Measurements from ENCODE around the gene CTCFL. TPM values are rescaled to one million over a fixed set of nuclear protein-coding genes. Genes with fewer than 3 reads are reported as not detected.

CTCFL gene
- polyA plus RNA-seq, 3 donors: 1.4 to 3.4 (median 2.2) TPM

DNA sequence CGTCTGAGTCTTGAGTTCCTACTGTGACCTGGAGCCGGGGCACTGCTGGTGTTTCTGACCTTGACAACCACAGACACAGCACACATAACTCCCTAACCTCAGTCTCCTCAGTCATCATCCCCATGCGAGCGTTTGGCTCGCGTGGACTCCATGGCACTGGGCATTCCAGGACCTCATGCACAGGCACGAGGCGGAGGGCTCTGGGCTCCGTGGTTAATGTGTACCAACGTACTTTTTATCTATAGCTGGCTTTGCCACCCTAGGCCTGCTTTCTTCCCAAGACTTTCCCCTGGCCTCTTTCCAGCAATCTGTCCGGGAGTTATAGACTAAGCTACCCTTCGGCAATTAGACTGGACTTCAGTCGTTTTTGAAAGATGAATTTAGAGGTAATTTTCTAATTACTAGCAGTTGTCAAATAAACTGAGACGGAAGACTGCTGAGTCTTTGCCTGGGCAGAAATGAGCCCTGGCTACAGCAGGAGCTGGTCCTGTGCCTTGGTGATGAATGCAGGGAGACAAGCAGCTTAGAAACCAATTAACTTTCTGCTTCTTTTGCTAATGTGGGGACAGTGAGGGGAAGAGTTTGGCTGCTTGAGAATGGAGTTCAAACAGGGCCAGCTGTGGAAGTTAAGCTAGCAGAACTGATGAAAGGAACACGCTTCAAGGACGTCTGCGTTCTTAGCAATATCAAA lies 16.1 kb upstream of the CTCFL start:
- DNase-seq (ENCODE audit: low read depth in 3 of 3, low spot score in 2 of 3): no peak

DNA sequence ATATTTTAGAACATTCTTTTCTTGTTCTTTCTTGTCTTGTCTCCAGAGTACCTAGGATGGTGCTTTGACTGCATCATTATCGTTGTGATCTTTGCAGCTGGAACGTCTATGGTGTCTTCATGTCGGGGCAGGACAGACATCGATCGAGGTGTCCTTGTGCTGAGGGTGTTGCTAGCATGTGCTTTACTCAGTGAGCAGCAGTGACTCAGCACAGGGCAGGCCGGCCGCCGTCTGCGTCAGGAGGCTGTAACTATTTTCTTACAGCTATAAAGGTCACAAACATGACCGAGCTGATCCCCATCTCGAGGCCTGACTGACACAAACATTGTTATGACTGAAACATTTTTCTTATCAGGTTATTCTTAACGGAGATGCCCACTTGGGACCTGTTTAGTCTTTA lies 14.9 kb upstream of the CTCFL start:
- DNase-seq (ENCODE audit: low read depth in 3 of 3, low spot score in 2 of 3): no peak

DNA sequence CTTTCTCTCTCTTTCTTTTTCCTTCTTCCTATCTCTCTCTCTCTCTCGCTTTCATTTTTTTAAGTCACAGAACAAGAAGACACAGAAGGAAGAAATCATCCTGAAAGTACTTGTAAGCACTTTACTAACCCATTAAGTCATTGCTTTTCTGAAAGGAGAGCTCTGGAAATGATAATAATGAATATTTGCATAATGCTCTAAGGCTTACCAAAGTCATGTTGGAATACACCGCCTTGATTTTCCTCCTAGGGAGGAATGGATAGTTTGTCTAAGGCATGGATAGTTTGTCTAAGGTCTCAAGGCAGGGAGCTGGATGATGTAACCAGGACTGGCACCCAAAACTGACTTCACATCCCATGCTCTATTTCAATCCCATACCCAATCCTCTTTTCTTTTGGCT lies 12.9 kb upstream of the CTCFL start:
- no peak for DNase-seq (ENCODE audit: low read depth in 3 of 3, low spot score in 2 of 3)

DNA sequence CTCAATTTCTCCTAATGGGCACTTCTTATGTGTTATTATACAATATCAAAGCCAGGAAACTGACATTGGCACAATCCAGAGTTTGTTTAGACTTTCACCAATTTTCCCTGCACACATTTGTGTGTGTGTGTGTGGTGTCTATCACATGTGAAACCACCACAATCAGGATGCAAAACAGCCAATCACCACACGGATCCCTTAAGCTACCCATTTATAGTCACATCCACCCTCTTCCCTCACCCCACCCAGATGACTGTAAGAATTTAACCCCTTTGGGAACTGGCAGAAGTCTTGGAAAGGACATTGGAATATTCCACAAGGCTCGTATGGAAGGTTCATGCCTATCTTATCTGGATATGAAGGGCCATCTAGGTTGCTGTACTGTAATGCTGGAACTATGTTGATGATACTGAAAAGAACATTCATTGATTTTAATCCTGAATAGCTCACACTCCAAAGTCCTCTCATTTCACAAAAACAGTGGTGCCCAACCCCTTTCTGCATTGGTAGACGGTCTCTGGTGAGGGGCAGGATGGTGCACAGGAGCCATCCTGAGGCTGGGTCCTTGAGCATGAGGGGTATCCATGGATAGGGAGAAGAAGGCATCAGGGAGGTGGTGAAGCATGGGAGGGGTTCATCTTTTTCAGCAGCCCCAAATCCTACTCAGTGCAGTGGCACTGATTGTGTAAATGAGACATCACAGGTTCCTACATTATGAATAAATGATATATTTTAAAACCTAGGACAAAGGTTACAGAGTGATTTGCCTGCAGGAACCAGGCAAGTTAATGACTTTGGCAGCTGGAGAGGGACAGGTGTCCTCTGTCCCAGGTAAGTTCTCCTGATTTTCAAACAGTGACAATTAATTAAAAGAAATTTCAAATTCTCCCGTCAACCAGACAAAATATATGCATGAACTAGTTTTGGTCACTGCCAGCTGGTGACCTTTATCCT lies 12.1 kb upstream of the CTCFL start:
- DNase-seq (ENCODE audit: low read depth in 3 of 3, low spot score in 2 of 3): no peak

DNA sequence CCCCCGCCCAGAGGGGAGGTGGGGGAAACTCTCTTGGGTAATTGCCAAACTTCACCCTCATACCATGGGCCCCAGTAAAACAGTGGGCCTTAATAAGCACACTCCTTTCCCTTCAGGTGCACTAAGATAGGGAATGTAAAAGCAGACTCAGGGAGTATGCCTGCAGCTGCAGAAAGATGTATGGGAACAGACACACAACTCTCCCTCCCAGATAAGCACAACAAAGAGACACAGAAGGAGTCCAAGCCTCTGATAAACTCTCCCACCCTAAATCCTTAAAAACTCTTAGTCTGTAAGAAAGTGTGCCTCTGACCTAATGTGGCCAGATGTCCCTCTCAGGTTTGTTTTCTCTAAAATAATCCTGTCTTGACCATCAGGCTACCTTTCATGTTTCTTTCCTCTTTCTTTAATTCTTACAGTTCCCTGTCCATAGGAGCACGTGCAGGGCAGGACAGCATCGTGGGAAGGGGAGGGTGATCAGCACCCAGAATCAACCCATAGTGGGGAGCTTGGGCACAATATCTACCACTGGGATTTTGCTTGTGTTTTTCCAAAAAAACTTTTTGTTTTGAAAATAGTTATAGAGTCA lies 11.3 kb upstream of the CTCFL start:
- no peak for DNase-seq (ENCODE audit: low read depth in 3 of 3, low spot score in 2 of 3)

DNA sequence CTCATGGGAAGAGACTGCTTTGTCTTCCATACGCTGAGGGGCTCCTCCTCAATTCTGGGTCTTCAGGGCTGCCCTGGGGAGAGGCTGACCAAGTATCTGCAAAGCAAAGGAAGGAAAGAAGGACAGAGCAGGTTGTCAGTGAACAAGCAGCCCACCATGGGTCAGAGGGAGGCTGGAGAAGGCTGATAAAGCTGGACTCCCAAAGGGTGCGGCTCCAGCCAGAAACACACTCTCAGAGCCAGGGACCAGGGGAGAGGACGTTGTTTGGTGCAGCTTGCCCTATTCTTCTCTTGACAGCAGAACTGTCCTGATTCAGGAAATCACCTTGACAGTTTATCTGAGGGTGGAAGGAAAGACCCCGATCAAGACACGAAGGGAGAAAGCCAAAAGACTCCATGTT lies 10.4 kb upstream of the CTCFL start:
- DNase-seq (ENCODE audit: low read depth in 3 of 3, low spot score in 2 of 3): no peak

DNA sequence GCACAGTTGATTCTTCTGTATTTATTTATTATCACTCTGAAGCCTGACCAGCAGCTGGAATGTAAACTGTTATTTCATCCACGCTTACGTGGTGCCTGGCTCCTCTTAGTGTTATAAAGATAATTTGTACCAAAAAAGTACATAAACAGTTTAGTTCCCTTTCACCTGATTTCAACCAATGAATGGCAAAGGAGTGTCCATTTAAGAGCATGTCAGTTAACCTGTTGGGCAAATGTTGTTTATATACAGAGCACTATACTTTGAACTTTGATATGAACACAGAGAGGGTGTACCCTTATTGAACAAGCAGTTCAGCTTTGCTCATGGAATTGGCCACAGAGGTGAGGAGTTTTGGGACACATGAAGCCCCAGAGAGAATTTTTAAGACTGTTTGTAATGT lies 7.2 kb upstream of the CTCFL start:
- no peak for DNase-seq (ENCODE audit: low read depth in 3 of 3, low spot score in 2 of 3)

DNA sequence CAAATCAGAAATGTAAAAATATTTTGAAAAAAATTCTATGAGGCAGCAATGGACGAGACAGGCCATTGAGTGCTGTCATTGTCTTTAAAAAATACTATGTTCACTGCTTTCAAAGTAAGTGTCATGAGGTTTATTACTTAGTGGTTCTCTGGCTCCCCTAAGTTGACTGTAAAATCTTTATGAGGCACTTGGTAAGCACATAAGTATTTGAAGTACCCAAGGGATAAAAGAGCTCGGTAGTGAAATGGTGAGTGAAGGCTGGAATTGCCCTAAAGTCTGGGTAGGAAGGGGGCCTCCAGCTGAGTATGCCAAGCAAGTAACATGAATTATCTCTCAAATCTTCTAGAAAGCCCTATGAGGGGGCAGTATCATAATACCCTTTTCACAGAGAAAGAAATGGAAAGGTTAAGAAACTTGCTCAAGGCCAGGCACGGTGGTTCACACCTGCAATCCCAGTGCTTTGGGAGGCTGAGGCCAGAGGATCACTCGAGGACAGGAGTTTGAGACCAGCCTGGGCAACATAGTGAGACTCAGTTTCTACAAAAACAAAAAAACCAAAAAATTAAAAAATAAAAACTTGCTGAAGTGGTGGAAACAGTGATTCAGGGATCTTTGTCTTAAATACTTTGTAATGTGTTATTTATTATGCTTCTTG lies 5.5 kb upstream of the CTCFL start:
- no peak for DNase-seq (ENCODE audit: low read depth in 3 of 3, low spot score in 2 of 3)

DNA sequence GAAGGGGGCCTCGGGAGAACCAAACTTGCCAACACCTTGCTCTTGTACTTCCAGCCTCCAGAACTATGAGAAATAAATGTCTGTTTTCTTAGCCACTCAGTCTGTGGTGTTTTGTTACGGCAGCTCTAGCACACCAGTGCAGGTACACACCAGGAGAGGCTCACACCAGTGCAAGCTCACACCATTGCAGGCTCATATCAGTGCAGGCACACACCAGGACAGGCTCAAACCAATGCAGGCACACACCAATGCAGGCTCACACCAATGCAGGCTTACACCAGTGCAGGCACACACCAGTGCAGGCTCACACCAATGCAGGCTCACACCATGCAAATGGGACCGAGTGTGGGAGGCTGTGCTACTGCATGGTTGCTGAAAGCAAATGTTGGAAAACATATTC lies 4.9 kb upstream of the CTCFL start:
- DNase-seq (ENCODE audit: low read depth in 3 of 3, low spot score in 2 of 3): no peak

DNA sequence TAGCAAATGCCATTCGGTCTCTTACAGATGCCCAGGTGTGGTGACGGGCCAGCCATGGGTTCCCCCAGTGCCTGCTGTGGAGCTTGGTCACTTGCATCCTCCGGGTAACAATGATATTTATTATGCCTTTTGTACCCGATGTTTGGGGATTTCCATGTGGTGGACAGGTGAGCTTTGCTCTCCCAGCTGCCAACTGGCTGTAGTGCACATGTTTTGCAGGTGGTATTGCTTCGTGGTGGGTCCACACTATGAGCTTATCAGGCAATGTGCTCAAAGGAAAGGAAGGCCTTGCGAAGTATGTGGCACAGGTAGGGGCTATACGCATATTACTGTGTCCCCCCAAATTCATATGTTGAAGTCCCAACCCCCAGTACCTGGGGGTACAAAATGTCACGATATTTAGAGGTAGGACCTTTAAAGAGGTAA lies 4.2 kb upstream of the CTCFL start:
- DNase-seq (ENCODE audit: low read depth in 3 of 3, low spot score in 2 of 3): no peak

DNA sequence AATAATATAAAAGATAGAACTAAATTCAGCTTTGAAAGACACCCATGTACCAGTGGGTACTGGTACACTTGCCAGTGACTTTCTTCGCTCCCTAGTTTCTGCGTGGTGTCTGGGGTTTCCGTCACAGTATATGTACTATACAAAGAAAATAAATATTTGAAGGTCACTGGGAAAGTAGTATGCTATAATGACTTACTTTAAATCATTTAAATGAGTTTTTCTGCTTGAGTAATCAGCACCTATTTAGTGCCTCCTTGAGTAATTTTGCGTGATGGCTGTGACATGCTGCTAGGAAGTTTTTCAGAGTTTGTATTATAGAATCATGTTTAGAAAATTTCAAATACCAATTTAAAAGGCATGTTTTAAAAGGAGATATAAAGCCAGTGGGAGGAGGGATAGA lies 3.2 kb upstream of the CTCFL start:
- no peak for DNase-seq (ENCODE audit: low read depth in 3 of 3, low spot score in 2 of 3)

DNA sequence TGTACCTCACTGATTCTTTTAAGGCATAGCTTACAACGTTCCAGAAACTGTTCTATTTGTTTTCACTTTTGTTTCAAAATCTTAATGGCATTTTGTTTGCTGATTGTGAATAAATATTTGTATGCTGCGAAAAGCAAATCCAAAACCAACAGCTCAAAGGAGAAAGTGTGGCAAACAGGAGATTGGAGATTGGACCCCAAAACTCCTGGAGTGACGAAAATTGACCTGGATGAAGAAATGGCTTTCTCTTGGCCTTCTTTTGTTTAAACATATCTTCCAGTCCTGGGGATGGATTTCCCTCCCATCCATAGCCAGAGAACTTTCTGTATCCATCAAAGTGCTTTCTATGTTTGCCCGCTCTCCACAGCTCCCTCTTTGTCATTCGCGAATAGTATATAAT lies 2.8 kb upstream of the CTCFL start:
- DNase-seq (ENCODE audit: low read depth in 3 of 3, low spot score in 2 of 3): no peak

DNA sequence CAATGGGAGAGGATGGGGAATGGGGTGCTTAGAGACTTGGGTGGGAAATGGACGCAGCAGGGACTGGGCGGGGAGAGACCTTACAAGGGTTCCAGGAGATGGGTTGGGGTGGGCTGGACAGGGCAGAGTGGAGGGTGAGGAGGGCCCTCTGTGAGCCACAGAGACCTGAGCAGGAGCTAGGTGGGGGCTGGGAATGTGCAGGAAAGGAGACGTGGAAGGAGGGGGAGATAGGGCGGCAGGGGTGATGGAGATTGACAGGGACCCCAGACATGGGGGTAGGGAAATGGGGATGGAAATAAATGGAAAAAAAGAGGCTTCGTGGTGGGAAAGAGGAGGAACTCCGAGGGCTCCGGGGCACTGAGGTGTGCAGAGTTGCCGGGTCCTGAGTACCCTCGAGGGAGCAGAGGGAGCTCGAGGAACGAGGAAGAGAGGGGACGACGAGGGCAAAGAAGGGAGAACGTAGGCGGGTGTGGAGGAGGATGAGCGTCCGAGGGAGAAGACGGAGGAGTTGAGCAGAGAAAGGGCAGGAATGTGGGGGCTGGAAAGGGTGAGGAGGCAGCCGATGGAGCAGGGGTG lies 2.0 kb upstream of the CTCFL start:
- DNase-seq (ENCODE audit: low read depth in 3 of 3, low spot score in 2 of 3): no peak

DNA sequence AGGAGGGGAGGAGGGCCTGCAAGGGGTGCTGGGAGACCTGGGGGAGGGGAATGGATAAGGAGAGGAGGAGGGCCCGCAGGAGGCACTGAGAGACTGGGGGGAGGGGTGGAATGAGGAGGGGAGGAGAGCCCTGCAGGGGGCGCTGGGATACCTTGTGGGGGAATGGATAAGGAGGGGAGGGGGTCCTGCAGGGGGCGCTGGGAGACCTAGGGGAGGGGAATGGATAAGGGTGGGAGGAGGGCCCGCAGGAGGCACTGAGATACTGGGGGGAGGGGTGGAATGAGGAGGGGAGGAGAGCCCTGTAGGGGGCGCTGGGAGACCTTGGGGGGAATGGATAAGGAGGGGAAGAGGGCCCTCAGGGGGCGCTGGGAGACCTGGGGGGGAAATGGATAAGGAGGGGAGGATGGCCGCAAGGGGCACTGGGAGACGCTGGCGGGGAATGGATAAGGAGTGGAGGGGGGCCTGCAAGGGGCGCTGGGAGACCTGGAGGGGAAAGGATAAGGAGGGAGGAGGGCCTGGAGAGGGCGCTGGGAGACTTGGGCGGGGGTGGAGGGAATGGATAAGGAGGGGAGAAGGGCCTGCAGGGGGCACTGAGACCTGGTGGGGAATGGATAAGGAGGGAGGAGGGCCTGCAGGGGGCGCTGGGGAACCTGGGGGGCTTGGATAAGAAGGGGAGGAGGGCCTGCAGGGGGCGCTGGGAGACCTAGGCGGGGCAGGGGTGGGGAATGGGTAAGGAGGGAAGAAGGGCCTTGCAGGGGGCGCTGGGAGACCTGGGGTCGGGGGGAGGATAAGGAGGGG lies 1.3 kb upstream of the CTCFL start:
- DNase-seq (ENCODE audit: low read depth in 3 of 3, low spot score in 2 of 3): no peak

DNA sequence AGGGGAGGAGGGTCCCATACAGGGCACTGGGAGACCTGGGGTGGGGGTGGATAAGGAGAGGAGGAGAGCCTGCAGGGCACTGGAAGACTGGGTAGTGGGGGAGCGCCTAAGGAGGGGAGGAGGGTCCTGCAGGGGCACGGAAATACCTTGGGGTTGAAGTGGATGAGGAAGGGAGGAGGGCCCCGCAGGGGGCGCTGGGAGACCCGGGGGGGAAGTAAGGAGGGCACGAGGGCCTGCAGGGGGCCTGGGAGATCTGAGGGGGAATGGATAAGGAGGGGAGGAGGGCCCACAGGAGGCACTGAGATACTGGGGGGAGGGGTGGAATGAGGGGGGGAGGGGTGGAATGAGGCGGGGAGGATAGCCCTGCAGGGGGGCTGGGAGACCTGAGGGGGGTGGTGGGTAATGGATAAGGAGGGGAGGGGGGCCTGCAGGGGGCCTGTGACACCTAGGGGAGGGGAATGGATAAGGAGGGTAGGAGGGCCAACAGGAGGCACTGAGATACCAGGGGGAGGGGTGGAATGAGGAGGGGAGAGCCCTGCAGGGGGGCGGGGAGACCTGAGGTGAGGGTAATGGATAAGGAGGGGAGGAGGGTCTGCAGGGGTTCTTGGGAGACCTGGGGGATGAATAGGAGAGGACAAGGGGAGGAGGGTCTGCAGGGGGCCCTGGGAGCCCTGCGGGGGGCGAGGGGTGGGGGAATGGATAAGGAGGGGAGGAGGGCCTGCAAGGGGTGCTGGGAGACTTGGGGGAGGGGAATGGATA lies 567 bp upstream of the CTCFL start:
- DNase-seq (ENCODE audit: low read depth in 3 of 3, low spot score in 2 of 3): no peak

DNA sequence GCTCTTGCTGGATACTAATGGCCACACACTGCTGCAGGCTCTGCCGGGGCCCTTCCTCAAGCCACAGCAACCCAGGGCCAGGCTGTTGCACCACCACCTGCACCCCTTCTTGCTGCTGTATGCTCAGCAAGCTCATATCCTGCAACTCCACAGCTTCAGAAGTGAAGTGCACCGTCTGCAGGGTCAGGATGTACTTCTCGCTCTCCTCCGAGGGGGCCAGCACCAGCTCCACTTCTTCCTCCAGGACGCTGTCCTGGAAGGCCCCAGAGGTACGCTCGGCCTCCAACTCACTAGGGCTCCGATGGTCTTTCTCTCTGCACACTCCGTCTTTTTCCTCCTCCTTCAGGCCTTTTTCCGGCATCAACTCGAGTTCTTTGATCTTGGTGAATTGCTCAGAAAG lies 1.2 kb downstream of the CTCFL start:
- no peak for DNase-seq (ENCODE audit: low read depth in 3 of 3, low spot score in 2 of 3)

DNA sequence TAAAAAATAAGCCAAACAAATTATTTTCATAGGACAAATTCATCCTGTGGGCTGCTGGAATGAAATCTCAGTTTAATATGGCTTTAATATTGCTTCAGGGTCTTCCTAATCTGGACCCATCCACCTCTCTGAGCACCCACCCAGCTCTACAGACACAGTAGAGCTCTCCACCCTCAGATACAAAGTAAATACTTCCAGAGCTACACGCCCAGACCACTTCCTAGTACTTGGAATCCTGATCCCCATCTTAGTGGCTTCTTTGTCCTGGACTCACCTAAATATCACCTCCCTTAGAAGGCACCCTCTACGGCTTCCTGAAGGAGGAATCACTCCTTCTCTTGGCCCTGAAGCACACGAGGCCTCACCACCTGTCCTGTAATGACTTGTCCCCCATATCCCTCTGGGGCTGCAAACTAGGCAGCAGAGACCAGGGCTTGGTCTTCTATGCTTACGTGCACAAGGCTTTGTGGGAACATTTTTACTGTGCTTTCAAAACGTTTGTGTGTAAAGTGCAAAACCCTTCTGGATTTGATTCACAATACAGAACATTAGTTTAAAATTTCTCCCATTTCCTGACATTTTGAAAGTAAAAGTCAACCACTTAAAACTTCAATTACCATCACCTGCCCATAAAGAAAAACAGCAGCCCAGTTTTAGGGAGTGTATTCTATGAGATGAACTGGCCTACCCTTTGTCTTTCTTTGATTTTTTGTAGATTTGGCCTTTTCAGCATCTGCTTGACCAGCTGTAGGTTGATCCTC lies 2.4 kb downstream of the CTCFL start:
- DNase-seq (ENCODE audit: low read depth in 3 of 3, low spot score in 2 of 3): no peak

DNA sequence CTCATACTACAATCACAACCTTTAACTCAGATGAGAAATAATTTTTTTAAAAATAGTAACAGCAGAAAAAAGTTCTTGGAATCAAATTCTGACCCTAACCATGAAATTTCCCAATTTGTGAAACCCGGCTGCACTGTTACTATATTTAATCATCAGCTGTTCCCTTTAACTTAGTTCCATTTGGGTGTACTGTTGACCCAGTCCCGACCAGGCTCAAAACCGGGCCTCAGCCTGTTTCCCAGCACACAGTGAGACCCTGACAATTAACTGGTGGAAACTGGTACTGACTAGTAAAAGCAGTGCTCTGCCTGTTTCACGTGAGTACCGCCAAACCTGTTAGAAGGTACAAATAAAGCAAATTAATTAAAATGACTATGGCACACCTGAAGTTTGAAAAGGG lies 7.0 kb downstream of the CTCFL start:
- DNase-seq (ENCODE audit: low read depth in 3 of 3, low spot score in 2 of 3): no peak
